Renal cortical epithelial cell (primary cell): ENCODE results near the gene PCGF3. TPM values are rescaled to one million over a fixed set of nuclear protein-coding genes. Genes with fewer than 3 reads are reported as not detected.

Experiments used
- DNase-seq: peaks from one replicate; pipeline ENCODE4 v3.0.0-alpha.2; 2011; ENCODE audit warnings: low read depth
- total RNA-seq: library from RNA; depleted of rRNA; stranded (reverse); fragments of >200 nt; gene quantifications from 2 replicates; pipeline ENCODE4 v1.2.3, GENCODE V29; 2014

Gene PCGF3, protein sequence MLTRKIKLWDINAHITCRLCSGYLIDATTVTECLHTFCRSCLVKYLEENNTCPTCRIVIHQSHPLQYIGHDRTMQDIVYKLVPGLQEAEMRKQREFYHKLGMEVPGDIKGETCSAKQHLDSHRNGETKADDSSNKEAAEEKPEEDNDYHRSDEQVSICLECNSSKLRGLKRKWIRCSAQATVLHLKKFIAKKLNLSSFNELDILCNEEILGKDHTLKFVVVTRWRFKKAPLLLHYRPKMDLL
- total RNA-seq: 34.7 and 86.6 TPM in 2 replicates

DNA sequence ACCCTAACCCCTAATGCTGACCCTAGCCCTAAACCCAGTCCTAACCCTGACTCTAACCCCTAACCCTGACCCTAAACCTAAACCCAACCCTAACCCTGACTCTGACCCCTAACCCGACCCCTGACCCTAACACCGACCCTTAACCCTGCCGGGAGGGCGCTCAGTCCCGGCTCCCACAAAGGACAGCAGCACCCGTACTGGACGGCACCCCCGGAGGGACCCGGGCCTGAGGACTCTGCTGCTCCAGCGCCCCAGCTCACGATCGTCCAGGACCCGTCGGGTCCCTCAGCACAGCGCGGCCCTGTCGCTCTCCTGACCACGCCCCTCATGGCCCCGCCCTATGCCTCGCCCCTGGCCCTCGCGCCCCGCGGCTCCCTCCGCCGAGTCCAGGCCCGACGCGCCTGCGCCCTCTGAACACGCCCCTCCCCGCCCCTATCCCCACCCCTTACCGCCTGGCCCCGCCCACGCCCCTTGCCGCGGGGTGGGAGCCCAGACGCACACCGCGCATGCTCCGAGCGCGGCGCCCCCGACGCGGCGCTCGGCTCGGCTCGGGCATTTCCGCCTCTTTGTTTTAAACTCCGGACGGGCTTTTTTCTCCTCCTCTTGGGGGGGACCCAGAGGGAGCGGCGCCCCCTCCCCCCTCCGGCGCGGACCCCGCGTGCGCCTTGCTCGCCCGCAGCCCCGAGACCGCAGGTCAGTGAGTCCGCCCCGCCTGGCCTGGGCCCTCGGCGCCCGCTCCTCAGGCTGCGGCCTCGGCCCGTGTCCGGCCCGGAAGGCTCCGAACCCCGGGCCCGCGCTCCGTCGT lies at the start of gene PCGF3:
PCGF3 (plus strand) TSS at position 555 of the 805 bp plus-strand sequence. CDS start 27,849 bp downstream, outside the sequence.
- peak; percentile 62 for DNase-seq

DNA sequence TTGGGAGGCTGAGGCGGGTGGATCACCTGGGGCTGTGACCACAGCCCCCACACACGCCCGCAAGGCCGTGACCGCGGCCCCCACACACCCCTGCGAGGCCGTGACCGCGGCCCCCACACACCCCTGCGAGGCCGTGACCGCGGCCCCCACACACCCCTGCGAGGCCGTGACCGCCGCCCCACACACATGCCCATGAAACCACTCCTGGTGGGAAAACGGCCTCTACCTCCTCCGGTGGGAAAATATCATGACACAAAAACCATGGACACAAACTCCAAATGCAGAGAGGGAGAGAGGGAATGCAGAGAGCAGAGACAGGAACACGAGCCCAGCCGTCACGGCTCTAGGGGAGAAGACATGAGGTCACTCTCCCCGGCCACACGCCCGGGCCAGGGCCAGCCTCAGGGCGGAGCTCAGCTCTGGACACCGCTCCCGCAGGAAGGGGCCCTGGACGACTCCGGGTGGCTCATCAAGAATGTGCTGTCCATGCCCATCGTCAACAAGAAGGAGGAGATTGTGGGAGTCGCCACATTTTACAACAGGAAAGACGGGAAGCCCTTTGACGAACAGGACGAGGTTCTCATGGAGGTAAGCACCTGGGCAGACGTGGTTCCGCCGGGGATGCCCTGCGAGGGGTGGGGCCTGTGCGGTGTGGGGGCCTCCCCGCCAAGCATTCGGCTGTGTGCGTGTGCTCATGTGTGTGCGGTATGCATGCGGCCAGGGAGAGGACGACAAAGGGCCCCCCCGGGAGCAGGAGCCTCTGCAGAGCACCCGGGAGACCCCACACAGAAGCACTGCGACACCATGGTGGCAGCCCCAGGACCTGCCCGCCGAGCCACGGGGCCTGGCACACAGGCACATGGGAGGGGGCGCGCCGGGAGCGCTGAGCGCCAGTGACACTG lies 48.9 kb upstream of the PCGF3 start:
- DNase-seq: no peak

DNA sequence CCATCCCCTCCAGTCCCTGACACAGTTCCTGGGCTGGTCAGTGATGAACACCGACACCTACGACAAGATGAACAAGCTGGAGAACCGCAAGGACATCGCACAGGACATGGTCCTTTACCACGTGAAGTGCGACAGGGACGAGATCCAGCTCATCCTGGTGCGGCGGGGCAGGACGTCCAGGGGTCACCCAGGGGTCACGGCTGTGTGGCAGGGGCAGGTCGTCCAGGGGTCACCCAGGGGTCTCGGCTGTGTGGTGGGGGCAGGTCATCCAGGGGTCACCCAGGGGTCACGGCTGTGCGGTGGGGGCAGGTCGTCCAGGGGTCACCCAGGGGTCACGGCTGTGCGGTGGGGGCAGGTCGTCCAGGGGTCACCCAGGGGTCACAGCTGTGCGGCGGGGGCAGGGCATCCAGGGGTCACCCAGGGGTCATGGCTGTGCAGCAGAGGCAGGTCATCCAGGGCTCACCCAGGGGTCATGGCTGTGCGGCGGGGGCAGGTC lies 48.2 kb upstream of the PCGF3 start:
- no peak for DNase-seq

DNA sequence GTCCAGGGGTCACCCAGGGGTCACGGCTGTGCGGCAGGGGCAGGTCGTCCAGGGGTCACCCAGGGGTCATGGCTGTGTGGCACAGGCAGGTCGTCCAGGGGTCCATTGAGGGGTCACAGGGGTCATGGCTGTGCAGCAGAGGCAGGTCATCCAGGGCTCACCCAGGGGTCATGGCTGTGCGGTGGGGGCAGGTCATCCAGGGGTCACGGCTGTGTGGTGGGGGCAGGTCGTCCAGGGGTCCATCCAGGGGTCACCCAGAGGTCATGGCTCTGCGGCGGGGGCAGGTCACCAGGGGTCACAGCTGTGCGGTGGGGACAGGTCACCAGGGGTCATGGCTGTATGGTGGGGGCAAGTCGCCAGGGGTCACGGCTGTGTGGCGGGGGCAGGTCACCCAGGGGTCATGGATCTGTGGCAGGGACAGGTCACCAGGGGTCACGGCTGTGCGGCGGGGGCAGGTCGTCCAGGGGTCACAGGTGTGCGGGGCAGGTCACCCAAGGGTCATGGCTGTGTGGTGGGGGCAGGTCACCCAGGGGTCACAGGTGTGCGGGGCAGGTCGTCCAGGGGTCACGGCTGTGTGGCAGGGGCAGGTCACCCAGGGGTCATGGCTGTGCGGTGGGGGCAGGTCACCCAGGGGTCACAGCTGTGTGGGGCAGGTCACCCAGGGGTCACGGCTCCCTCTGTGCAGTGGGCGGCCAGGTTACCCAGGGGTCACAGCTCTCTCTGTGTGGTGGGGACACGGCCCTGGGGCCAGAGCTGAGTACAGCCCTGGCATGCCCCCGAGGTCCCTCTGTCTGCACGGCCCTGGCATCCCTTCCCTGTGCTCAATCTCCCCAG lies 47.6 kb upstream of the PCGF3 start:
- no peak for DNase-seq

DNA sequence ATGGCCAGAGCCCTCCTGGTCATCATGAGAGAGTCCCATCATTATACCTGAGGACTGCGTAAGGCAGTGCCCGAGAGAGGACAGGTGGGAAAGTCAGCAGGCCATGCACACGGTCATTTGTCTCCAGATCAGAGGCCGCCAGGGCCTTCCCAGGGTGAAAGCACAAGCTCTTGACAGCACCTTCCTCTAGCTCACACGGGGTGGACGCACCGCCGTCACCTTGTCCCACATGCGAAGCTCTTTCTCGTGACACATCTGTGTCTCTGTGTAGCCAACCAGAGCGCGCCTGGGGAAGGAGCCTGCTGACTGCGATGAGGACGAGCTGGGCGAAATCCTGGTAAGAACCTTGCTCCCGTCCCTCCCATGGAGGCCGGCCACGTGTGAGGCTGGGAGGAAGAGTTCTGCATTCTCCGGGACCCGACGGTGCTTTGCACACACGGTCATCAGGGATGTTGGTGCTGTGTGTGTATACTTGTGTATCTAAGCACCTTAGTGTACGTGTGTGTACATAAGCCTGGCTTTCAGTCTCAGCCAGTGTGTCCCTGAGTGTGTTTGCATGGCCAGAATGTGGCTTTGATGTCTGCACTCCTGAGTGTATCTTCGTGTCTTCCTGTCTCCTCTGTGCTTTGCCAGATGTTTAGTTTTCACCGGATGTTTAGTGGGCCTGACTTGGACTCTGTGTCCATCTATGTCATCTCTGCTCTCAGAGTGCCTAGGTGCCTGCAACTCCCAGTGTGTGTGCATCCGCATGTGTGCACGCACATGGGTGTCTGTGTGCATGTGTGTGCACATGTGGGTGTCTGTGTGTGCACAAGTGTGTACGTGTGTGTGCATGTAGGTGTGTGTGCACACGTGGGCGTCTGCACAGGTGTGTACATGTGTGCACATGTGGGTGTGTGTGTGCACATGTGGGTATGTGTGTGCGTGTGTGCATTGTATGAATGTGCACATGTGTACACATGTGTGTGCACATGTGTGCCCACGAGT lies 46.7 kb upstream of the PCGF3 start:
- DNase-seq: no peak

DNA sequence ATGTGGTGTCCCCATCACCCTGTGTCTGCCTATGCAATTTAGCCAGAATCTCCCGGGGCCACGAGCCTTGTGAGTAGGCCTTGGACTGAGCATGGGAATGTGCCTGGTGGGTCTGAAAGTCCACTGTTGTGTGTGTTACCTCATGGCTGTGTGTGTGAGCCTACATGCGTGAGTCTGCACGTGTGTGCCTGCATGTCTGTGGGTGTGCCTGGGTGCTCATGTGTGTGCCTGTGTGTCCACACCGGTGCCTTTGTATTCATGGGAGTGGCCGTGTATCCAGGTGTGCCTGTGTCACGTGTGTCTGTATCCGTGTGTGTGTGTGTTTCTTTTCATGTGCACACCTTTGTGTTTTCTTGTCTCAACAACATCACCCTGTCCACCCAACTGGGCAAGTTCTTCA lies 45.8 kb upstream of the PCGF3 start:
- DNase-seq: no peak

DNA sequence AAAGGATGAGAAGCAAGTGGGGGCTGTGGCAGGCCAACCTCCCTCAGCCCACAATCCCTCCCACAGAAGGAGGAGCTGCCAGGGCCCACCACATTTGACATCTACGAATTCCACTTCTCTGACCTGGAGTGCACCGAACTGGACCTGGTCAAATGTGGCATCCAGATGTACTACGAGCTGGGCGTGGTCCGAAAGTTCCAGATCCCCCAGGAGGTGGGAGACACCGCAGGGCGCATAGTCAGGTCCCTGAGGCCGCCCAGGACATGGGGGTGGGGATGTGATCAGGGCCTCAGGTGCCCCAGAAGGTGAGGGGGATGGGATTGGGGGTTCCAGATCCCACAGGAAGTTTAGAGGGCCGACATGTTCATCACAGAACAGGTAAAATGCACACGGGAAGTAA lies 45.2 kb upstream of the PCGF3 start:
- DNase-seq: no peak

DNA sequence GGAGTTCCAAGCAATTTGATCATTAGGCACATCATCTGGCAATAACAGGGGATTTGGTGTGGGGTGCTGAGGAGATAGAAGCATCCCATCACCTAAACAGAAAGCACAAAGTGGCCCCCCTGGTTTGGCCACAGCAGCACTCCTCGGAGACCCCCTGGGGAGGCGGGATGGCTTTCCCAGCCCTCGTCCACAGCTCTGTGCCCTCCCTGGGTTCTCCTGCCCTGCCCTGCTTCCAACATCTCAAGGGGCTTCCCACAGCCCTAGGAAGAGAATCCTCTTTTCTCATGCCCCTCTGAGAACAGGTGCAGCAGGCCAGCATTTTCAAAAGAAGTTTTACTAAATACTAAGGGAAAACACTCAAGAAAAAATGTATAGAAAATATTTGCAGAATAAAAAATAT lies 44.4 kb upstream of the PCGF3 start:
- DNase-seq: no peak

DNA sequence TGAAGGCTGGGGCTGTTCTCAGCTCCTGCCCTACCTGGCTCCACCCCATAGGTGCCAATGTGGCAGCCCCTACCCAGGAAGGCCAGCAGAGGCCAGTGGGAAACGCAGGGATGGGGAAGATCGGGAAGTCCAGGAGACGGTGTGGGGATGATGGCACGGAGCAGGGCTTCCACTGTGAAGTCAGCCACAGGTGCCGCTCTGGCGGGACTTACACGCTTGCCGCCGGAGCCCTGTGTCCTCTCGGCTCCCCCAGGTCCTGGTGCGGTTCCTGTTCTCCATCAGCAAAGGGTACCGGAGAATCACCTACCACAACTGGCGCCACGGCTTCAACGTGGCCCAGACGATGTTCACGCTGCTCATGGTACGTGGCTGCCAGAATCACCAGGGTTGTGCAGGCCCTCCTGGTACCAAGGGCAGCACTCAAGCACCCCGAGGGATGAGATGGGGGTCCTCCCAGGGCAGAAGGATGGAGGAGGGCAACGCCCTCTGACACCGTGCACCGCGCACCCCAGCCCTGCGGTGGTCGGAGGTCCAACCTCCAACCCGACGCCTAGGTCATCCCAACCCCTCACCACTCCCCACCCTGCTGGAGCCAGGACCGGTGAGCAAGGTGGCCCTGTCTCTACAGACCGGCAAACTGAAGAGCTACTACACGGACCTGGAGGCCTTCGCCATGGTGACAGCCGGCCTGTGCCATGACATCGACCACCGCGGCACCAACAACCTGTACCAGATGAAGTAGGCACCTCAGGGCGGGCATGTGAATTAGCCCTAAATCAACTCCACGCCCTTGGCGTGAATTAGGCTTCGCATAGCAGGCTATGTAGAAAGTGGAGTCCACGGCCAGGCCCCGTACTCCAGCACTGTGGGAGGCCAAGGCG lies 43.5 kb upstream of the PCGF3 start:
- no peak for DNase-seq

DNA sequence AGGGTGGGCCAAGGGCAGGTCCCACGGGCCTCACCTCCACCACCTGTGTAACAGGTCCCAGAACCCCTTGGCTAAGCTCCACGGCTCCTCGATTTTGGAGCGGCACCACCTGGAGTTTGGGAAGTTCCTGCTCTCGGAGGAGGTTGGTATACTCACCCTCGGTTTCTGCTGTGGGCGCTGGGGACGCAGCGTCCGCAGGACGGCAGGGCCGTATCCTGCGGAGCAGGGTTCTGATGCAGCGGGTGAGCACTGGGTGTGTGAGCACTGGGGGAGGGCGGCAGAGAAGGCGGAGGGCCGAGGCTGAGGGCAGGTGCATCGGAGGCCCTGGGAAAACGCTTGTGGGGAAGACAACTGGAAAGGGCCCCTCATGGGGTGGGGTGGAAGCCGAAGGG lies 42.6 kb upstream of the PCGF3 start:
- DNase-seq: no peak

DNA sequence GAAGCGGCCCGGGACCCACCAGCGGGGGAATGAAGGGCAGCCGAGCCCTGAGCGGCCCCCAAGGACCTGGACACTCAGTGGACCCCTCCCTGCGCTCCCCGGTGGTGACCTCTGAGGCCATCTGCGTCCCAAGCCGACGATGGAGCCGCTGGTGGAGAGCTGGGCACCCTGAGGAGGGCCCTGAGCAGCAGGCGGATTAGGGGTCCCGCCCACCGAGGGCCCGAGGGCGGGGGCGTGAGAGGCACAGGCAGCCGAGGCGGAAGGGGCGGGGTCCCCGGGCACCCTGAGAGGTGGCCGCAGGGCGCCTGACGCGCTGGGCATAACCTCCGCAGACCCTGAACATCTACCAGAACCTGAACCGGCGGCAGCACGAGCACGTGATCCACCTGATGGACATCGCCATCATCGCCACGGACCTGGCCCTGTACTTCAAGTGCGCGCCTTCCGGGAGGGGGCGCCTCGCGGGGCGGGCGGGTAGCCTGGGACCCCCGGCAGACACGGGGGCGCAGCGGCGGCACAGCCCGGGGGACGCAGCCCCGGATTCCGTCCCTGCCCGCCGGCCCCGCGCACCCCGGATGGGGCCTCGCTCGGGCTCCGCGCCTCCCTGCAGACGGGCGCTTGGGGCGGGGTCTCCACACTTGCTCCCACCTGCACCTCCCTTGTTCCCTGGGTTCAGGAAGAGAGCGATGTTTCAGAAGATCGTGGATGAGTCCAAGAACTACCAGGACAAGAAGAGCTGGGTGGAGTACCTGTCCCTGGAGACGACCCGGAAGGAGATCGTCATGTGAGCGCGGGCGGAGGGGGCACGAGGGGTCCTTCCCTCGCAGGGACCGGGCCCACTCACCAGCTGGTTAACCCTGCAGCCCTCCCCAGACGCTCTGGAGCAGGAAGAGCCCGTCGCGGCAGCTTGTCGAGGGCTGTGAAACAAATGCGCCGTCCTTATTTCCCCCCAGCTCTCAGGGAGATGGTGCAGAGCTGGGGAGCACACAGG lies 41.9 kb upstream of the PCGF3 start:
- DNase-seq: no peak

DNA sequence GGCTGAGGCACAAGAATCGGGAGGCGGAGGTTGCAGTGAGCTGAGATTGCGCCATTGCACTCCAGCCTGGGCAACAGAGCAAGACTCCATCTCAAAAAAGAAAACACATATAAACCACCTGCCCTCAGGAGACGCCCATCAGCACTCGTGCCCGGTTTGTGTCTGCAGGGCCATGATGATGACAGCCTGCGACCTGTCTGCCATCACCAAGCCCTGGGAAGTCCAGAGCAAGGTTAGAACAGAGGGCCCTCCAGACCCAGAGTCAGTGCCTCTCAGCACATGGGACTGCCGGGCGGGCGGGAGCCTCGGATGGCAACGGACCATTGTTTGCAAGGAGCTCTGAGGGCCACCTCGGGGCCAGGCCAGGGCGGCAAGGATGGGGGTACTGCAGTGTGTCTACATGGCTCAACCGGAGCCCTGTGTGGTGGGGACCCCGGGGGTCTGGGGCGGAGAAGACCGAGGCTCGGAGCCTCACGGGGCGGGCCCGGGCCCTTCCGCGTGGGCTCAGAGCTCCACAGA lies 40.9 kb upstream of the PCGF3 start:
- no peak for DNase-seq

DNA sequence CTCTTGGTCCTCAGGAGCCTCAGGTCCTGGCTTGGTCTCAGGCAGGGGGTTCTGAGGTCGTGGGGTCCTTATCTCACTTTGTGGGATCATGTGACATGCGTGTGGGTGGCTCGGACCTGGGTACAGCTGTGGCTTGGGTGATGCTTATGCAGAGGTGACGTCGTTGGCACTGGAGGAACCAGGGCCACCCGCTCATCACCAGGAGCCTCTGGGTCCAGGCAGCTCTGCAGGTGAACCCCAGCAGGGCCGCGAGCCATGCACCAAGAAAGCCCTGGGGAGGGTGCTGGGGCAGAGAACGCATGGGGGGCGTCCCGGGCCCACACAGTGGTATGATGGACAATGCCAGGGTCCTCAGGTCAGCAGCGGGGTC lies 40.3 kb upstream of the PCGF3 start:
- DNase-seq: no peak

DNA sequence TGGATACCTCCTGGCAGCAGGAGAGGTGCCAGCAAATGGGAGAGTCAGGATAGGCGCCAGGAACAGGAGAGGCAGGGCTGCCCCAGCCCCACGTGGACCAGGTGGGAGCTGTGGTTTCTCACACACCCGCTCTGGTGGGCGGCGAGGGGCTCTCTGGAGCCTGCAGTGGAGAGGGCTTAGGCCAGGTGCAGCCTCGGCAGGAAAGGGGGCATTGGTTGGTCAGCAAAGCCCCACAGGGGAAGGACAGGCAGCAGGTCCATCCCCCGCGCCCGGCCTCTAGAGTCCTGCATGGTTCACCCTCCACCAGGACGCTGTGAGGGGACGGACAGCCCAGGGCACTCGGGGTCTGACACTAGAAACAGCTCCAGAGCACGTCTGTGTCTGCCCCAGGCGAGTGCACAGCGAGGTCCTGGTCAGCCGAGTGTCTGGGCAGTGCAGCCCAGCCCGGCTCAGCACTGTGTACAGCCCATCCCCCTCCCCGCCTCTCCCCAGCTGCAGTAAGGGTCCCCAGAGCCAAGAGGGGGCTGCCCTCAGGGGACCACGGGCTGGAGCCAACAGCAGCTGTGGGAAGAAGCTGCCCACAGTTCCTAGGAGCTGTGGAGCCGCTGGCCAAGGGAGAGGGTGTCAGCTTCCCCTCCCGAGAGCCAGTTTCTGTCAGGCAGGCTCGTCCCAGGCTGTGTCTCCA lies 39.7 kb upstream of the PCGF3 start:
- DNase-seq: no peak

DNA sequence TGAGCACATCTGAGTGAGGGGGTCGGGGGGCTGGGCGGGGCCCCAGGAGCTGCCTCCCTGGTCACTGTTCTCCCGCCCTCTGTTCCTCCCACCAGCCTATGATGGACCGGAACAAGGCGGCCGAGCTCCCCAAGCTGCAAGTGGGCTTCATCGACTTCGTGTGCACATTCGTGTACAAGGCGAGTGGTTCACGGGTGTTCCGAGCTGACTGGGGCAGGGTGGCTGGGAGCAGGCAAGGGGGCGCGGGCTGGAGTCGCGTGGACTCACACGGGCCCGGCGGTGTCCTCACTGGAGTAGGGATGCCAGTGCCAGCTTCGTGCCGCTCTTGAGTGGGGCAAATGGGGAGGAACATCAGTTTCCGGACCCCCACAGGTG lies 39.2 kb upstream of the PCGF3 start:
- no peak for DNase-seq

DNA sequence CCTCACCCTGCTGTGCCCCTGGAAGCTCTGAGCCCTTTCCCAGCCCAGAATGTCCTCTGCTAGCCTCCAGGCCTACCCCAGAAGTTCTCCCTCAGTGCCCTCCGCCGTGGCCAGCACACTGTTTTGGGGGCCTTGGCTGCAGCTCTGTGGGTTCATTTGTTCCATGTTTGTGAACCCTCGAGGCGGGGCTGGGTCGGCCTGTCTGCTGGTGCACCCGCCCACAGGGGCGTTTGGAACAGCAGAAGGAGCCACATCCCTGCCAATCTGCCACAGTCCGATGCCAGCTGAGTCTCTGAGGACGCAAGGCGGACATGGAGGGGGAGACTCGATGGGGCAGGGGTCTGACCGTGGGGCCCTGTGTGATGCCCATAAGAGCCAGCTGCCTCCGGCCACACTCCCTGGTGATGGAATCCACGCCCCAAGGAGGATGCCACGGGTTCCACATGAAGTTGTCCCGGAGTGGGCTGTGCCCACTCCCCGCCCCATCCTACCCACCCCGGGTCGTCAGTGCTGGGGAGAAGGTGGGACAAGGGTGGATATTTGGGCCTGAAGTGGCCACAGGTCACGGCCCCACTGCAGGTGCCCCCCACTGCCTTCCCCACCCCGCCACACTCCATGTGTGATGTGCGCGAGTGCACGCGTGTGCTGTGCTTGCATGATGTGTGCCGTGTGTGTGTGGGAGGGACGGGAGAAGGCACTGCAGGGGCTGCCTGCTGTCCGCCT lies 38.6 kb upstream of the PCGF3 start:
- no peak for DNase-seq
